Measurements from ENCODE around the gene OR2S2. TPM values are rescaled to one million over a fixed set of nuclear protein-coding genes. Genes with fewer than 3 reads are reported as not detected.

The OR2S2 gene
- total and polyA plus RNA-seq, 2 of the 8 experiments (the other 6 are each of a cell fraction or from before 2014, with no cell fraction given) = not detected

- Histone ChIP-seq H3K4me2 (ENCODE audit: insufficient read depth in 1 of 2, low read depth in 2 of 2, low read length in 2 of 2) (no peak overlapping the region), H3K9ac (replicated peaks in 1 of 4; ENCODE audit: extremely low read depth in 1 of 4, low read depth in 3 of 4, low read length in 3 of 4) (no peak overlapping the region), H3K36me3 (ENCODE audit: control insufficient read depth in 2 of 4, insufficient read depth in 4 of 4, low read length in 3 of 4) (no peaks in the 10 kb centered on the region), H3K79me1 (ENCODE audit: low read depth, low read length) (0 out of 2 replicates have a peak, but pooled peaks cover 2% of the 10 kb centered on the region), H3K14ac (ENCODE audit: insufficient read length) (no peak overlapping the region), H4K8ac (ENCODE audit: extremely low read depth, insufficient read depth, low read length) (peak overlapping the region; percentile 54; the same call in 1 of the 2 replicates), H4K91ac (replicated peaks; ENCODE audit: insufficient read length, low read length) (peak overlapping the region; percentile 48), H2BK120ac (replicated peaks; ENCODE audit: low read depth, low read length) (no peak overlapping the region), H3K4me1 (replicated peaks in 1 of 4; ENCODE audit: control insufficient read depth in 3 of 4, insufficient read depth in 4 of 4, low read length in 3 of 4) (peaks cover 9 to 33% (median 21%) of the 10 kb centered on the region in 4 experiments), H3K4me3 (ENCODE audit: extremely low read depth in 1 of 4, insufficient read depth in 2 of 4, low read depth in 3 of 4, low read length in 4 of 4) (no peak overlapping the region), H2BK12ac (ENCODE audit: low read depth, low read length) (peak overlapping the region; percentile 10; the same call in 1 of the 2 replicates), H3K56ac (replicated peaks; ENCODE audit: insufficient read length, low read depth, low read length) (no peak overlapping the region), H4K5ac (ENCODE audit: insufficient read length, low read depth, low read length) (no peak overlapping the region), H2AK5ac (ENCODE audit: low read depth, low read length) (no peak overlapping the region), H2BK15ac (ENCODE audit: low read length) (peak overlapping the region; percentile 13; the same call in 1 of the 2 replicates), H3K9me3 (ENCODE audit: insufficient read depth in 2 of 2, low read depth in 1 of 2, low read length in 1 of 2) (no peaks in the 10 kb centered on the region), H3K27ac (ENCODE audit: low read depth, low read length) (no peak overlapping the region), H3K23me2 (ENCODE audit: low read depth, low read length) (peaks cover 3% of the 10 kb centered on the region; the same call in 1 of the 2 replicates), H2BK5ac (ENCODE audit: low read depth, low read length) (no peak overlapping the region), H3K23ac (ENCODE audit: insufficient read length) (no peak overlapping the region), H2BK20ac (ENCODE audit: low read length) (no peak overlapping the region), H3K27me3 (replicated peaks in 1 of 4; ENCODE audit: control insufficient read depth in 3 of 4, extremely low read depth in 1 of 4, insufficient read depth in 3 of 4, low read length in 3 of 4) (no peaks in the 10 kb centered on the region; a peak in 2 of 7 replicates), H3K79me2 (ENCODE audit: control insufficient read depth in 1 of 2, insufficient read depth in 2 of 2, low read length in 2 of 2) (no peaks in the 10 kb centered on the region), H4K20me1 (replicated peaks in 1 of 2; ENCODE audit: control insufficient read depth in 1 of 2, insufficient read depth in 2 of 2, low read length in 2 of 2) (no peaks in the 10 kb centered on the region), H3K4ac (replicated peaks; ENCODE audit: insufficient read length, low read depth, low read length) (no peak overlapping the region), H3K18ac (ENCODE audit: extremely low read depth, low read length) (no peak overlapping the region), H2AFZ (ENCODE audit: low read length) (no peak overlapping the region; the same call in 1 of the 2 replicates)
- WGBS, 2 experiments (ENCODE audit: extremely low coverage in 1 of 2, insufficient coverage in 1 of 2, insufficient read length in 1 of 2, insufficient replicate concordance in 2 of 2, low coverage in 1 of 2, low lambda C conversion rate in 2 of 2, missing lambda C conversion rate in 1 of 2) = 76% methylated on average over 14 of the region's 14 CpGs; no CpG with 5 or more reads in 1 of the 2 experiments
- POLR2A ChIA-PET (ENCODE audit: partially characterized antibody) = interaction anchor here (0.5 to 1.0 kb wide), 2 partner anchors 10 to 30 kb away, joined by 3 to 4 read pairs; no protein-coding TSS in a partner anchor
- CTCF ChIA-PET (ENCODE audit: partially characterized antibody) = interaction anchor here (0.6 to 5.6 kb wide), 26 partner anchors 8 to 1284 kb away, joined by 3 to 26 read pairs (median 3); partner anchors contain the start of genes CREB3 and TLN1
- peak in 1 of 2 experiments; percentile 55 for DNase-seq (ENCODE audit: low read depth in 1 of 2, low spot score in 2 of 2)
- TF ChIP-seq RAD21 (IDR thresholded peaks at IDR 0.05 in 1 of 2, conservative IDR thresholded peaks at IDR 0.05 in 1 of 2; ENCODE audit: low read depth in 2 of 2, low read length in 2 of 2) (peak; percentile 73 to 74), ZNF274 (IDR thresholded peaks at IDR 0.05; ENCODE audit: borderline replicate concordance, extremely low read depth, low read length) (no peak), CTCF (IDR thresholded peaks at IDR 0.05; ENCODE audit: control extremely low read depth in 1 of 3, insufficient read depth in 1 of 3, low read depth in 1 of 3, low read length in 3 of 3) (peak; percentile 47 to 64 (median 56))
- FAIRE-seq = no peak
Observed at GRCh38 chr9:35910613-35911359, 47.2 kb downstream of the OR2S2 start.

All from H1 (cell line).